NB4 (cell line): ENCODE data around the gene KRT32.

Experiments
- DNase-seq: peaks from one replicate; pipeline ENCODE4 v3.0.0; 2010; ENCODE audit warnings: low read depth
- H3K4me3 ChIP-seq: one replicate; pipeline ENCODE4 v1.5.1; 2011; ENCODE audit warnings: mild to moderate bottlenecking, low read depth, low read length, moderate library complexity
- CTCF ChIP-seq: IDR thresholded peaks from one replicate; pipeline ENCODE4 v1.5.1; 2012; ENCODE audit warnings: low read depth, low read length
- MAX ChIP-seq: IDR thresholded peaks from 2 replicates; pipeline ENCODE4 v1.6.1; 2011; ENCODE audit warnings: low read depth, low read length
- MYC ChIP-seq: IDR thresholded peaks from 2 replicates; pipeline ENCODE4 v1.6.1; 2011; ENCODE audit warnings: low read depth, low read length
- POLR2A ChIP-seq: IDR thresholded peaks from 2 replicates; pipeline ENCODE4 v1.6.1; 2011; ENCODE audit warnings: mild to moderate bottlenecking; ENCODE audit not compliant: insufficient read length; ENCODE audit errors: extremely low read depth

Gene KRT32

GRCh38 chr17:41419716-41420115, 47.5 kb downstream of the KRT32 start:
- no peak for DNase-seq
- TF ChIP-seq MAX, result no peak
- no peak for TF ChIP-seq POLR2A
- no peak for TF ChIP-seq MYC
- TF ChIP-seq CTCF, result no peak
- no peak overlapping the region for H3K4me3 ChIP-seq

GRCh38 chr17:41418116-41418860, 48.9 kb downstream of the KRT32 start:
- no peak for DNase-seq
- no peak for TF ChIP-seq MYC
- TF ChIP-seq MAX, result no peak
- TF ChIP-seq CTCF, result no peak
- TF ChIP-seq POLR2A, result no peak
- no peak overlapping the region for H3K4me3 ChIP-seq

GRCh38 chr17:41417576-41418015, 49.6 kb downstream of the KRT32 start:
- no peak overlapping the region for H3K4me3 ChIP-seq
- no peak for TF ChIP-seq MAX
- peak; percentile 54 for TF ChIP-seq CTCF
- DNase-seq, result peak; percentile 7

- no peak for TF ChIP-seq MAX
- H3K4me3 ChIP-seq, result no peak overlapping the region
- DNase-seq, result no peak
These were observed 50.1 kb downstream of the KRT32 start for GRCh38 chr17:41417127-41417526.

- no peak for TF ChIP-seq POLR2A
- no peak for TF ChIP-seq MAX
- no peak for TF ChIP-seq MYC
- no peak for TF ChIP-seq CTCF
- DNase-seq, result no peak
- no peak overlapping the region for H3K4me3 ChIP-seq
These were observed 50.7 kb downstream of the KRT32 start for GRCh38 chr17:41416479-41416878.

GRCh38 chr17:41415833-41416335, 51.3 kb downstream of the KRT32 start:
- TF ChIP-seq POLR2A (no peak), MAX (no peak), CTCF (no peak), MYC (no peak)
- no peak for DNase-seq
- H3K4me3 ChIP-seq, result no peak overlapping the region
